Effector memory CD4-positive, alpha-beta T cell (primary cell): ENCODE results near the gene SPI1.
A peak's percentile ranks its signal among the peaks of the same experiment; 100 is the strongest.

Source experiments
- DNase-seq, 3 donors: peaks; one replicate each; pipeline ENCODE4 v3.0.0-alpha.2; 2020
- H3K27ac ChIP-seq: 2 replicates; pipeline ENCODE4 v1.7.0; 2013; ENCODE audit warnings: mild to moderate bottlenecking, low read length, moderate library complexity; ENCODE audit not compliant: insufficient read depth, poor library complexity, severe bottlenecking
- H3K27me3 ChIP-seq: replicated peaks from 2 replicates; pipeline ENCODE4 v1.7.0; 2013; ENCODE audit warnings: mild to moderate bottlenecking, low read length; ENCODE audit not compliant: insufficient read depth, control insufficient read depth, poor library complexity, severe bottlenecking
- H3K36me3 ChIP-seq: 2 replicates; pipeline ENCODE4 v1.7.0; 2013; ENCODE audit warnings: mild to moderate bottlenecking, low read length, moderate library complexity; ENCODE audit not compliant: control insufficient read depth, insufficient read depth
- H3K4me1 ChIP-seq: 2 replicates; pipeline ENCODE4 v1.7.0; 2013; ENCODE audit warnings: low read length, mild to moderate bottlenecking; ENCODE audit not compliant: control insufficient read depth, insufficient read depth, poor library complexity, severe bottlenecking
- H3K4me3 ChIP-seq: 2 replicates; pipeline ENCODE4 v1.7.0; 2013; ENCODE audit warnings: low read length, low read depth, mild to moderate bottlenecking; ENCODE audit not compliant: insufficient read depth, poor library complexity, severe bottlenecking
- H3K9me3 ChIP-seq: 2 replicates; pipeline ENCODE4 v1.7.0; 2013; ENCODE audit warnings: mild to moderate bottlenecking, low read length, moderate library complexity; ENCODE audit not compliant: control insufficient read depth

SPI1 gene

DNA sequence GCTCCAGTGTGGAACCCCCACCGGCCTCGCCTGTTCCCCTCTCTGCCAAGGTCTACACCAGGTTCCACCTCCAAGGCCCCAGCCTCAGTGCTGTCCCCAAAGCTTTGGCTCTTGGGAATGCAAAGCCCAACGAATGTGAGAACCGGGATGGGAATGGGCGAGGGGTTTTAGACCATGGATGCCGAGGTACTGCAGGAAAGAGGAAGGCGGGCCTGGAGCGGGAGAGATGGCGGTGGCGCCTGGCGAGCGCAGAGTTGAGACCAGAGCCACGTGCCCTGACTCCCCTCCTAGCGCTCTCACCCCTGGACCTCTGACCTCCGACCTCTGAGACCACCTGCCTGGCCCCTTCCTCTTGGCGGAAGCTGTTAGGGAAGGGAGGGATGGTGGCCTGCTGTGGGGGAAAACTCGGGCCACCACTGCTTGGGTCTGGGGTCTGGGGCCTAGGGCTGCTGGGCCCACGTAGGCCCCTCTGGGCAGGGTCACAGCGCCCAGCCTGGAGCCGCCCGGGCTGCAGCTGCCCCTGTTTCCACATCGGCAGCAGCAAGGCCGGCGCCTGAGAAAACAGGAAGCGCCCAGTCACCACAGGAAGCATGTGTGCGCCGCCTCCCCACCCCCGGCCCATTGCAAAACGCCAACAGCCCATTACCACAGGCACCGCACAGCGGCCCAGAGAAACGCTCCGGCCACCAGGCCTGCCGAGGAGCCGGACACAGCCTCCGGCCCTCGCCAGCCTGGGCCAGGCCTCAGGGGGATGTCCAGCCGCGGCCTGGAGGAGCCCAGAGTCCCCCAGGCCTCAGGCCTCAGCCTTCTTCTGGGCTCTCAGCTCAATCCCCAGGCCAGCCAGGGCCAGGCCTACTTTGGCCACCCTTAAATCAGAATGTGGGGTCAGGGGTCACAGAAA, 16.2 kb upstream of the SPI1 start:
- Histone ChIP-seq H3K27ac (peak overlapping the region; percentile 73), H3K9me3 (no peaks in the 10 kb centered on the region), H3K36me3 (no peaks in the 10 kb centered on the region), H3K4me3 (peak overlapping the region; percentile 18), H3K27me3 (no peaks in the 10 kb centered on the region), H3K4me1 (peaks cover 43% of the 10 kb centered on the region)
- DNase-seq: peak in 1 of 3 donors; percentile 31

DNA sequence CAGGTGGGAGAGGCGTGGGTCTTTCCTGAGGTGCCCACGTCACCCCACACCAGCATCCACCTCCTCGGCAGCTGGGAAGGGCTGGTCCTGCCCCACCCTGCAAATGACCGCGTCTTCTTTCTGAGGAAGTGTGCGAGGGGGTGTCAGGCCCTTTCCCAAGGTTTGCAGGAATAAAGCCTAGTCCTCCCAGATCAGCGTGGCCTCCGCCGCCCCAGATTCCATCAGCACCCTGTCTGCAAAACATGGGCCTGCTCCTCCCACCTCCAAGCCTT, 15.6 kb upstream of the SPI1 start:
- Histone ChIP-seq H3K9me3 (no peaks in the 10 kb centered on the region), H3K4me1 (peaks cover 44% of the 10 kb centered on the region), H3K36me3 (no peaks in the 10 kb centered on the region), H3K27ac (peak overlapping the region; percentile 73), H3K4me3 (no peak overlapping the region), H3K27me3 (no peaks in the 10 kb centered on the region)
- no peak for DNase-seq

DNA sequence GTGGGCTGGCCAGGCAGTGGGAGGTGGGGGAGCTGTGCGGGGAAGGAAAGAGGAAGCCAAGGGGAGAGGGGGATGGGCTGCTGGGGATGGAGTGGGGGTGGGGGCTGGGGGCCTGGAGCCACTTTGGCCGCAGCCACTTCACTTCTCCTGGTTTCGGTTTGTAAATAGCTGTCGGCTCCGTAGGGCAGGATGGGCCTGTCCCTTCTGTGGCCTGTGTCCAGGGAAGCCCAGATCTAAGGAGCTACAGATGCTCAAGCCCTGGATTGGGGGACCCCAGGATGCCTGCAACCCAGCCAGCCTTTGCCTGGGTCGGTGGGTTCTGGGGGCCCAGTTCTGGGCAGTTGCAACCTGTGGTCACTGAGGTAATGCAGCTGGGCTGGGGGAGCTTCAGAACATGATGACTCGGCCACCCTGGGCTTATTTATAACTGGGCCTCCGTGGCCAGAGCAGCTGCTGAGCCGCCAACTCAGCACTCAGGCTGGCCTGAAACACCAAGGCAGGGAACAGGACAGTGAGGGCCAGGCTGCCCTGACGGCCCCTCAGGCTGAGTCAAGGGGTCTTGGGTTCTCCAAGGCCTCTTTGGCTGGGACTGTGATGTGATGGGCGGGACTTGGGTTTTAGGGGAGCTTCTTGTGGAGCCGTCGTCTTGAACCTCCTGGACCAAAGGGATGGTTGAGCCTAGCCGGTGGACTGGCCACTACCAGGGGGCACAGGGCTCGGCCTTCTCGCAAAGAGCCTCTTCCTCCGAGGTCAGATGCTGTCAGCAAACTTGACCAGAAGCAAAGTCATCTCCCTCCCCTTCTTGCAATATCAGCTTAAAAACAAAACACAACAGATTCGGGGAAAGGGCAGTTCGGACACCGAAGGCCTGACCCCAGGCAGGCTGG, 15.1 kb upstream of the SPI1 start:
- Histone ChIP-seq H3K27ac (no peak overlapping the region), H3K4me3 (no peak overlapping the region), H3K36me3 (no peaks in the 10 kb centered on the region), H3K4me1 (peaks cover 44% of the 10 kb centered on the region), H3K27me3 (no peaks in the 10 kb centered on the region), H3K9me3 (no peaks in the 10 kb centered on the region)
- DNase-seq: no peak

DNA sequence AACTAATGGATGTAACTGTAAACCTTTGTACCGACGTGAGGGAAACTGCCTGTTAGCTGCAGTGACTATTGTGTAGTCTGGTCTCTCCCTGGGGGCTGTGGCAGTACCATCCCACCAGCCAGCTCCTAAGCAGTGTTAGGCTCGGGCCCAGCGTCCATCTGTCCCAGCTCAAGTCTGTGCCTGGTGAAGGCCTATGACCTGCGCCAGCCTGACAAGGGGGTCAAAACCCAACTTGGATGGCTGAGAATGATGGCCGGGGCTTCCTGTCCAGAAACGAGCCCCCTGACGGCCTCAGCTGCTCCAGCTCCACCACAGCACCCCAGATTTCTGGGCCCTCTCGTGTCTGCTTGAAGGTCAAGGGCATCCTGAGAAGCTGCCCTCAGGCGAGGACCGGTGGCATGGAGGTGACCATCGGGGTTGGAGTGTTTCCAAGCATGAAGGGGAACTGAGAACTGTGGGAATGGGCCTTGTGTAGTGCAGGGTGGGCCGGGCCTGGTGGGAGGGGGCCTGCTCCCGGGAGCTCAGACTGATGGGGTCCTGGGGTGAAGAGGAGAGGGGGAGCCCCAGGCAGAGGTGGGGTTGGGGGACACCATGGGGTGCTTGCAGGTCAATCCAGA, 14.3 kb upstream of the SPI1 start:
- no peaks in the 10 kb centered on the region for H3K36me3 ChIP-seq
- H3K4me1 ChIP-seq: peaks cover 44% of the 10 kb centered on the region
- H3K9me3 ChIP-seq: no peaks in the 10 kb centered on the region
- no peak for DNase-seq
- no peak overlapping the region for H3K4me3 ChIP-seq
- H3K27me3 ChIP-seq: no peaks in the 10 kb centered on the region
- H3K27ac ChIP-seq: no peak overlapping the region

DNA sequence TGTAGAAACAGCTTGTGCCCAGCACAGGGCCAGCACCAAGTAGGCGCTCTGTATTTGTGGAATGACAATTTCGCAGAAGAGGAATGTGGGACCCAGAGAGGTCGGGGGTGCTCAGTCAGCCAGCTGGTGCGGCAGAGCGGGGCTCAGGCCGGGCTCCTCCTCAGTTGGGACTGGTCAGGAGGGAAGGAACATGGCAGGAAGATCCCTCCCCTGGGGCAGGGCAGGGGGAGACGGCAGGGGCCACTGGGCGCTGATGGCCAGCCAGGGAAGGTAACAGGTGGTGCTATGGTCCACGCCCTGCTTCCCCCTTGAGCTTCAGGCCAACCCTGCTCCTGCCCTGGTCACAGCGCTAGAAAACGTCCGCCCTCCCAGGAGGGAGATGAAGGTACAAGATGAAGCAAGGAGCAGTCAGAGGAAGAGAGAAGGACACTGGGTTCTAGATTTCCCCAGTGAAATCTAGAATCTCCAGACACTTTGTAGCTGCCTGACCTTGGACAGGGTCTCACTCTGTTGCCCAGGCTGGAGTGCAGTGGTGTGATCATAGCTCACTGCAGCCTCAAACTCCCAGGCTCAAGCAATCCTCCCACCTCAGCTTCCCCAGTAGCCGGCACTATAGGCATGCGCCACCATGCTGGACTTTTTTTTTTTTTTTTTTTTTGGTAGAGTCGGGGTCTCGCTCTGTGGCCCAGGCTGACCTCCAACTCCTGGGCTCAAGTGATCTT, 13.5 kb upstream of the SPI1 start:
- peaks cover 44% of the 10 kb centered on the region for H3K4me1 ChIP-seq
- no peak overlapping the region for H3K4me3 ChIP-seq
- no peak overlapping the region for H3K27ac ChIP-seq
- no peak for DNase-seq
- H3K36me3 ChIP-seq: no peaks in the 10 kb centered on the region
- H3K27me3 ChIP-seq: no peaks in the 10 kb centered on the region
- H3K9me3 ChIP-seq: no peaks in the 10 kb centered on the region

DNA sequence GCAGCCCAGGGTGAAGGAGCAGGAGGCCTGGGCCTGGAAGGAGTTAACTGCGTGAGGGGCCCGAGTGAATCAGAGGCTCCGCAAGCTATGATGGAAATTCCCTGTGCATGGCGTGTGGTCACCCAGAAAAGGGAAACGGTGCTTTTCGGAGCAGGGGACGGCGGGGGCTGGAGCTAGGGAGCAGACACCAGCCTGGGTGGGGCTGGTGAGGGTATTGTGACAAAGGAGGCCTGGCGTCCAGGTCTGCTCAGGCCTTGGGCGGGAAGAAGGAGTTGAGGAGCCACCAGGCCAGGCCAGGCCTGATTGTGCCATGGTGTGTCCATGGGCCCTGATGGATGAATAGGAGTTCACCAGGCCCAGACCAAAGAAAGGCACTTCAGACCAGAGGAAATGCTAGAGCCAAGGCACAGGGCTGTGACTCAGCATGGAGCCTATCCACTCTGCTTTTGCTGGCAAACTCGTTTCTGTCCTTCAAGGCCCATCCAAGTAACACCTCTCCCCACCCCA, 12.8 kb upstream of the SPI1 start:
- peaks cover 43% of the 10 kb centered on the region for H3K4me1 ChIP-seq
- H3K27me3 ChIP-seq: no peaks in the 10 kb centered on the region
- no peak overlapping the region for H3K4me3 ChIP-seq
- no peak for DNase-seq
- H3K9me3 ChIP-seq: no peaks in the 10 kb centered on the region
- no peaks in the 10 kb centered on the region for H3K36me3 ChIP-seq
- no peak overlapping the region for H3K27ac ChIP-seq

DNA sequence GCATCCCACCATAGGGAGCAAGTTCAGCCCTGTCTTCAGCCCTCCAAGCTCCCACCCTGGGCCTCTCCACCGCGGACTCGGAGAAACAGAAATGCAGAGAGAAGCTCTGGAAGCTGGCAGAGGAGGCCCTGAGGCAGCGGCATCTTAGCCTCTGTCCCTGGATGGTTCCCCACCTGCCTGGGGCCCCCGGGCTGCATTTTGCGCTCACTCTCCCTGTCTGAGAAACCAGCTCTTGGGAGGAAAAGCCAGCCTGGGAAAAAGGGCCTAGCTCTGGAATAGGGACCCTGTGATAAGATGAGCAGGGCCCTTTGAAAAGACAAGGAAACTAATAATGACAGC, 12.0 kb upstream of the SPI1 start:
- no peak for DNase-seq
- no peaks in the 10 kb centered on the region for H3K9me3 ChIP-seq
- H3K36me3 ChIP-seq: no peaks in the 10 kb centered on the region
- H3K4me3 ChIP-seq: no peak overlapping the region
- H3K27me3 ChIP-seq: no peaks in the 10 kb centered on the region
- H3K4me1 ChIP-seq: peaks cover 36% of the 10 kb centered on the region
- no peak overlapping the region for H3K27ac ChIP-seq

DNA sequence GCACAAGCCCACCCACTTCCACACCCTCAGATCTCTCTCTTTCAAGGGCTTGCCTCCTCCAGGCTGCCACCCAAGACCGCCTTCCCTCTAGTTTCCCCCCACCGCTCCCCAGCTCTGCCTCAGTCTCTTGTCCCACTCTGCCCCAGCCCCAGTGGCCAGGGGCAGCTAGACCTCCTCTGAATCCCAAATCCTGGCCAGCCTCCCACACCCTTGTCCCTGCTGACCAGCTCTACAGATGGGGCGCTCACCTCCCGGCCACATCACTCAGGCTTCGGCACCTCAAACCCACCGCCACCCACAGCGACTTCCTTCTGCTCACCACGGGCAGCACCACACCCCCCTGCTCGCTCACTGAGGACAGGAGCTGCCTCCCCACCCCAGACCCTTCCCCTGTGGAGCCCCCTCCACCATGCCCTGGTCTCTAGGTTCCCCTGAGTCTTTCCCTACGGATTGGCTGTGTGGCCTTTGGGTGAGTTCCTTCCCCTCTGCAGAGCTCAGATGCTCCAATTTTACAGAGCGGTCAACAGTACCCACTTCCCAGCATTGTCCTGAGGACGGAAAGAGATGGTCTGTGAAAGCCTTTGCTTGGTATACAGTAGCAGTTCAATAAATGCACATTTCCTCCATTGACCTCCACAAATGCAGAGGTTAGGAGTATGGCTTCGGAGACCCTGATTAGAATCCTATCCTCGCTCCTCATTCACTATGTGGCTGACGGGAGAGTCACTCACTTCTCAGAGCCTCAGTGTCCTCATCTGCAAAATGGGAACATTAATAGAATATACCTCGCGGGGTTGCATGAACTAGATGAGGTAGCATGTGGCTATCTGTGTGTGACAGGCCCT, 11.5 kb upstream of the SPI1 start:
- no peak for DNase-seq
- H3K4me3 ChIP-seq: no peak overlapping the region

More for the DNA sequence above, 11.5 kb upstream of the SPI1 start:
- no peaks in the 10 kb centered on the region for H3K27me3 ChIP-seq
- no peaks in the 10 kb centered on the region for H3K36me3 ChIP-seq
- H3K9me3 ChIP-seq: no peaks in the 10 kb centered on the region
- no peak overlapping the region for H3K27ac ChIP-seq
- peaks cover 30% of the 10 kb centered on the region for H3K4me1 ChIP-seq
